NT2/D1 (cell line): Measurements from ENCODE around the gene ZEB1.

Experiments
- DNase-seq: peaks from one replicate; pipeline ENCODE4 v3.0.0-alpha.2; 2011; ENCODE audit warnings: low read depth, low spot score
- H3K27me3 ChIP-seq: 2 replicates; pipeline ENCODE4 v1.6.0; 2011; ENCODE audit warnings: mild to moderate bottlenecking; ENCODE audit not compliant: insufficient read length, insufficient read depth
- H3K36me3 ChIP-seq: 2 replicates; pipeline ENCODE4 v1.6.1; 2011; ENCODE audit warnings: mild to moderate bottlenecking, low read length, mixed read lengths; ENCODE audit not compliant: insufficient read depth, insufficient read length
- H3K4me1 ChIP-seq: 2 replicates; pipeline ENCODE4 v1.5.1; 2011; ENCODE audit not compliant: insufficient read depth, insufficient read length
- H3K4me3 ChIP-seq: 2 replicates; pipeline ENCODE4 v1.5.1; 2011; ENCODE audit warnings: low read depth; ENCODE audit not compliant: insufficient read length
- H3K9ac ChIP-seq: 2 replicates; pipeline ENCODE4 v1.6.0; 2011; ENCODE audit warnings: low read depth; ENCODE audit not compliant: insufficient read length
- H3K9me3 ChIP-seq: 2 replicates; pipeline ENCODE4 v1.5.1; 2011; ENCODE audit warnings: mild to moderate bottlenecking, low read length; ENCODE audit not compliant: insufficient read depth
- SUZ12 ChIP-seq: IDR thresholded peaks from 2 replicates; pipeline ENCODE4 v1.6.1; 2011; ENCODE audit not compliant: insufficient read length, insufficient read depth; ENCODE audit errors: extremely low read depth
- YY1 ChIP-seq: IDR thresholded peaks from 2 replicates; pipeline ENCODE4 v1.6.1; 2011; ENCODE audit not compliant: insufficient read length, insufficient read depth
- ZNF274 ChIP-seq: IDR thresholded peaks from 2 replicates; pipeline ENCODE4 v1.6.1; 2011; ENCODE audit warnings: mild to moderate bottlenecking, low read depth, low read length

Gene ZEB1

DNA sequence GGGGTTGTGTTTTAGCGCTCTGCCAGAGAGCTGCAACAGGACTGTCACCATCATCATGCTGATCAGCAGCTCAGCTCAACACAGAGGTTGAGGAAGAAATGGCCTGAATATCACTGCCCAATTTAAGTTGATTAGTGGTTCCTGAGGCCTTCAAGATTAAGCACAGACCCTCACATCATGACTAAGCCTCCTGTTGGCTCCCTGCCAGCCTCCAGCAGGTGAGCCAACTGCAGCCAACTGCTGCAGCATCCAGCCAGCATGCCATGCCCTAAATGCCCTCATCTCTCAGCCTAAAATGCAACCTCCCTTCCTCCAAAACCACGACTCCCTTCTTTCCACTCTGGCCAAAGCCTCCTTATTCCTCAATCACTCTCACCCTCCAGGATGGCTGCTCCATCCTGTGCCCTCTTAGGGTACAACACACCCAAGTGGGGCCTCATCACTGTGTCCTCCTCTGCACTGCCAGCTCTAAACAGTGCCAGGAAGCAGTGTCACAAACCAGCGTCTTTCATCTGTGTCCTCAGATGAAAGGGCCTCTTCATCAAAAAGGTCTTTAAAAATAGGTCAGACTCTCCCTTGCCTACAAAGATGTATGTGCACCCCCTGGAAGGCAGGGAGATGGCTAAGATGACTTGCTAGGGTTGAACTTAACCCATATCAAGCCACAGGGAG is 259.3 kb downstream of the ZEB1 start:
- no peaks in the 10 kb centered on the region for H3K36me3 ChIP-seq
- H3K9ac ChIP-seq: no peak overlapping the region
- H3K27me3 ChIP-seq: no peaks in the 10 kb centered on the region
- TF ChIP-seq YY1: no peak
- no peak for TF ChIP-seq SUZ12
- no peak for TF ChIP-seq ZNF274
- H3K4me3 ChIP-seq: no peak overlapping the region
- no peaks in the 10 kb centered on the region for H3K9me3 ChIP-seq
- DNase-seq: no peak
- H3K4me1 ChIP-seq: peaks cover 5% of the 10 kb centered on the region

DNA sequence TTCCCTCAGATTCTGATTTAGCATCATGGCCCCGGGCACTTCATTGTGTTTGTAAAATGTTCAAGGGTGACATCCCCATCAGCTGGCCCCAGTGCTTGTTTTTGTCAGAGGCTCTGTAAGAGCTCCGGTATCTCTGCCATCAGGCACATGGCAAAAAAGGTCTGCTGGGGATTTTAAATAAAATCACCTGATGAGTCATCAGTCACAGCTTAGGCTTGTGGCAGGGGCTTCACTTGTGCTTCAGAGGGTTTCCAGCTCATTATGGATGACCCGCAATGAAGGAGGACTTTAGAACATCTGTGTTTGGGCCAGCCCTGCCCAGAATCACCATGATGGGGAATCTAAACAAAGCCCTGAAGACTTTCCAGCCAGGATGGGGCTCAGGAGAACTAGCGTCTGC is 259.9 kb downstream of the ZEB1 start:
- Histone ChIP-seq H3K4me3 (no peak overlapping the region), H3K36me3 (no peaks in the 10 kb centered on the region), H3K27me3 (no peaks in the 10 kb centered on the region), H3K9me3 (no peaks in the 10 kb centered on the region), H3K9ac (no peak overlapping the region), H3K4me1 (peaks cover 7% of the 10 kb centered on the region)
- DNase-seq: no peak
- no peak for TF ChIP-seq ZNF274
- TF ChIP-seq YY1: no peak
- TF ChIP-seq SUZ12: no peak
